ENCODE data around the gene ELP5. TPM values are rescaled to one million over a fixed set of nuclear protein-coding genes. Genes with fewer than 3 reads are reported as not detected.

Gene ELP5
- total and polyA plus RNA-seq, 2 experiments from 2014 or later, result 38.3 to 41.4 TPM

DNA sequence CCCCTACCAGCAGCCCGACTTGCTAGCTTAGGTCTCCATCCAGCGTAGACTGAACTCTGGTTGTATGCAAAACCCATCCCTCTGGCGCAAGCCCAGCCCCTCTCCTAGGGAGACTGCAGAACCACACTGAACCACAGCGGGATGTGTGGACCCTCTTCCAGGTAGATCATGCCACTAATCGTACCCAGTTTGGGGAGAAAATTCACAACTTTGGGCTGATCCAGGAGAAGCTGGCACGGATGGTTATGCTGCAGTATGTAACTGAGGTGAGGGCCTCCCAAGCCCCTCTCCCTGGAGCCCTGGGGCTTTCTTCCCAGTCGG is 29.1 kb upstream of the ELP5 start:
- DNase-seq (ENCODE audit: low spot score) (no peak), ATAC-seq (no peak)
- Mint-ChIP-seq H3K27me3 (ENCODE audit: insufficient read depth, low read depth, poor library complexity) (peaks cover 53% of the 10 kb centered on the region), H3K9me3 (no peaks in the 10 kb centered on the region; the same call in 2 of the 3 replicates), H3K36me3 (ENCODE audit: low read depth) (peaks cover 67% of the 10 kb centered on the region), H3K27ac (no peak overlapping the region), H3K4me1 (peaks cover 29% of the 10 kb centered on the region), H3K4me3 (no peak overlapping the region)
- Histone ChIP-seq H2AFZ (no peak overlapping the region), H3K27ac (ENCODE audit: low read depth) (no peak overlapping the region), H3K4me3 (no peak overlapping the region), H3K4me2 (no peak overlapping the region), H3K4me1 (ENCODE audit: insufficient read depth) (peaks cover 24% of the 10 kb centered on the region), H3K9me2 (ENCODE audit: insufficient read depth) (no peaks in the 10 kb centered on the region), H3K27me3 (ENCODE audit: insufficient read depth) (no peaks in the 10 kb centered on the region), H3F3A (replicated peaks; ENCODE audit: low read depth) (peaks cover 19% of the 10 kb centered on the region), H3K79me2 (replicated peaks; ENCODE audit: insufficient read depth) (no peaks in the 10 kb centered on the region; the same call in 1 of the 2 replicates), H4K20me1 (replicated peaks; ENCODE audit: insufficient read depth) (peaks cover 29% of the 10 kb centered on the region), H3K36me3 (ENCODE audit: insufficient read depth) (peaks cover 11% of the 10 kb centered on the region; the same call in 1 of the 2 replicates)
- TF ChIP-seq NANOG (IDR thresholded peaks at IDR 0.05; ENCODE audit: borderline replicate concordance) (no peak), ZNF114 (CRISPR knock-in tag; IDR thresholded peaks at IDR 0.05) (no peak), JUNB (IDR thresholded peaks at IDR 0.05; ENCODE audit: unreplicated experiment) (no peak), ETS1 (IDR thresholded peaks at IDR 0.05) (no peak), CREB1 (CRISPR knock-in tag; IDR thresholded peaks at IDR 0.05; ENCODE audit: low read depth) (no peak), ZNF331 (CRISPR knock-in tag; IDR thresholded peaks at IDR 0.05; ENCODE audit: low read depth) (no peak), POLR2AphosphoS5 (IDR thresholded peaks at IDR 0.05; ENCODE audit: low read depth) (no peak), STAT1 (IDR thresholded peaks at IDR 0.05; ENCODE audit: unreplicated experiment) (no peak), ZNF462 (CRISPR knock-in tag; IDR thresholded peaks at IDR 0.05) (no peak), EZH2phosphoT487 (IDR thresholded peaks at IDR 0.05; ENCODE audit: unreplicated experiment) (no peak), EZH2 (IDR thresholded peaks at IDR 0.05; ENCODE audit: low read depth, unreplicated experiment) (no peak)
- TF ChIP-seq, protein P1, sequence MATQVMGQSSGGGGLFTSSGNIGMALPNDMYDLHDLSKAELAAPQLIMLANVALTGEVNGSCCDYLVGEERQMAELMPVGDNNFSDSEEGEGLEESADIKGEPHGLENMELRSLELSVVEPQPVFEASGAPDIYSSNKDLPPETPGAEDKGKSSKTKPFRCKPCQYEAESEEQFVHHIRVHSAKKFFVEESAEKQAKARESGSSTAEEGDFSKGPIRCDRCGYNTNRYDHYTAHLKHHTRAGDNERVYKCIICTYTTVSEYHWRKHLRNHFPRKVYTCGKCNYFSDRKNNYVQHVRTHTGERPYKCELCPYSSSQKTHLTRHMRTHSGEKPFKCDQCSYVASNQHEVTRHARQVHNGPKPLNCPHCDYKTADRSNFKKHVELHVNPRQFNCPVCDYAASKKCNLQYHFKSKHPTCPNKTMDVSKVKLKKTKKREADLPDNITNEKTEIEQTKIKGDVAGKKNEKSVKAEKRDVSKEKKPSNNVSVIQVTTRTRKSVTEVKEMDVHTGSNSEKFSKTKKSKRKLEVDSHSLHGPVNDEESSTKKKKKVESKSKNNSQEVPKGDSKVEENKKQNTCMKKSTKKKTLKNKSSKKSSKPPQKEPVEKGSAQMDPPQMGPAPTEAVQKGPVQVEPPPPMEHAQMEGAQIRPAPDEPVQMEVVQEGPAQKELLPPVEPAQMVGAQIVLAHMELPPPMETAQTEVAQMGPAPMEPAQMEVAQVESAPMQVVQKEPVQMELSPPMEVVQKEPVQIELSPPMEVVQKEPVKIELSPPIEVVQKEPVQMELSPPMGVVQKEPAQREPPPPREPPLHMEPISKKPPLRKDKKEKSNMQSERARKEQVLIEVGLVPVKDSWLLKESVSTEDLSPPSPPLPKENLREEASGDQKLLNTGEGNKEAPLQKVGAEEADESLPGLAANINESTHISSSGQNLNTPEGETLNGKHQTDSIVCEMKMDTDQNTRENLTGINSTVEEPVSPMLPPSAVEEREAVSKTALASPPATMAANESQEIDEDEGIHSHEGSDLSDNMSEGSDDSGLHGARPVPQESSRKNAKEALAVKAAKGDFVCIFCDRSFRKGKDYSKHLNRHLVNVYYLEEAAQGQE (IDR thresholded peaks at IDR 0.05; ENCODE audit: unreplicated experiment), result no peak
- TF ChIP-seq, protein P2, sequence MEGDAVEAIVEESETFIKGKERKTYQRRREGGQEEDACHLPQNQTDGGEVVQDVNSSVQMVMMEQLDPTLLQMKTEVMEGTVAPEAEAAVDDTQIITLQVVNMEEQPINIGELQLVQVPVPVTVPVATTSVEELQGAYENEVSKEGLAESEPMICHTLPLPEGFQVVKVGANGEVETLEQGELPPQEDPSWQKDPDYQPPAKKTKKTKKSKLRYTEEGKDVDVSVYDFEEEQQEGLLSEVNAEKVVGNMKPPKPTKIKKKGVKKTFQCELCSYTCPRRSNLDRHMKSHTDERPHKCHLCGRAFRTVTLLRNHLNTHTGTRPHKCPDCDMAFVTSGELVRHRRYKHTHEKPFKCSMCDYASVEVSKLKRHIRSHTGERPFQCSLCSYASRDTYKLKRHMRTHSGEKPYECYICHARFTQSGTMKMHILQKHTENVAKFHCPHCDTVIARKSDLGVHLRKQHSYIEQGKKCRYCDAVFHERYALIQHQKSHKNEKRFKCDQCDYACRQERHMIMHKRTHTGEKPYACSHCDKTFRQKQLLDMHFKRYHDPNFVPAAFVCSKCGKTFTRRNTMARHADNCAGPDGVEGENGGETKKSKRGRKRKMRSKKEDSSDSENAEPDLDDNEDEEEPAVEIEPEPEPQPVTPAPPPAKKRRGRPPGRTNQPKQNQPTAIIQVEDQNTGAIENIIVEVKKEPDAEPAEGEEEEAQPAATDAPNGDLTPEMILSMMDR (conservative IDR thresholded peaks at IDR 0.05; ENCODE audit: low read depth in 2 of 2), result no peak

Measured in GM23338 (cell line).